Measurements from ENCODE around the gene BTBD9.

Gene BTBD9

GRCh38 chr6:38593998-38594665 lies 45.6 kb downstream of the BTBD9 start:
- DNase-seq (ENCODE audit: insufficient read length, low spot score) = no peak
- TF ChIP-seq CTCF (IDR thresholded peaks at IDR 0.05; ENCODE audit: insufficient read depth, missing control alignments) = no peak
- FAIRE-seq = no peak

- FAIRE-seq (no peak), DNase-seq (ENCODE audit: insufficient read length, low spot score) (no peak)
- no peak for TF ChIP-seq CTCF (IDR thresholded peaks at IDR 0.05; ENCODE audit: insufficient read depth, missing control alignments)
Measured at GRCh38 chr6:38593409-38593808, 46.3 kb downstream of the BTBD9 start.

- no peak for FAIRE-seq
Measured at GRCh38 chr6:38591439-38591838, 48.3 kb downstream of the BTBD9 start.

GRCh38 chr6:38589367-38589720 lies 50.4 kb downstream of the BTBD9 start:
- DNase-seq (ENCODE audit: insufficient read length, low spot score) (no peak), FAIRE-seq (no peak)
- no peak for TF ChIP-seq CTCF (IDR thresholded peaks at IDR 0.05; ENCODE audit: insufficient read depth, missing control alignments)

More at GRCh38 chr6:38591439-38591838, 48.3 kb downstream of the BTBD9 start:
- no peak for TF ChIP-seq CTCF (IDR thresholded peaks at IDR 0.05; ENCODE audit: insufficient read depth, missing control alignments)
- no peak for DNase-seq (ENCODE audit: insufficient read length, low spot score)

GRCh38 chr6:38588631-38589366 lies 50.9 kb downstream of the BTBD9 start:
- no peak for TF ChIP-seq CTCF (IDR thresholded peaks at IDR 0.05; ENCODE audit: insufficient read depth, missing control alignments)
- DNase-seq (ENCODE audit: insufficient read length, low spot score) (no peak), FAIRE-seq (no peak)

- no peak for FAIRE-seq
- no peak for TF ChIP-seq CTCF (IDR thresholded peaks at IDR 0.05; ENCODE audit: insufficient read depth, missing control alignments)
- no peak for DNase-seq (ENCODE audit: insufficient read length, low spot score)
Measured at GRCh38 chr6:38587766-38588362, 51.9 kb downstream of the BTBD9 start.

- DNase-seq (ENCODE audit: insufficient read length, low spot score) (no peak), FAIRE-seq (no peak)
- no peak for TF ChIP-seq CTCF (IDR thresholded peaks at IDR 0.05; ENCODE audit: insufficient read depth, missing control alignments)
Measured at GRCh38 chr6:38586992-38587391, 52.7 kb downstream of the BTBD9 start.
